ENCODE measurements around the gene FBXO33.

DNA sequence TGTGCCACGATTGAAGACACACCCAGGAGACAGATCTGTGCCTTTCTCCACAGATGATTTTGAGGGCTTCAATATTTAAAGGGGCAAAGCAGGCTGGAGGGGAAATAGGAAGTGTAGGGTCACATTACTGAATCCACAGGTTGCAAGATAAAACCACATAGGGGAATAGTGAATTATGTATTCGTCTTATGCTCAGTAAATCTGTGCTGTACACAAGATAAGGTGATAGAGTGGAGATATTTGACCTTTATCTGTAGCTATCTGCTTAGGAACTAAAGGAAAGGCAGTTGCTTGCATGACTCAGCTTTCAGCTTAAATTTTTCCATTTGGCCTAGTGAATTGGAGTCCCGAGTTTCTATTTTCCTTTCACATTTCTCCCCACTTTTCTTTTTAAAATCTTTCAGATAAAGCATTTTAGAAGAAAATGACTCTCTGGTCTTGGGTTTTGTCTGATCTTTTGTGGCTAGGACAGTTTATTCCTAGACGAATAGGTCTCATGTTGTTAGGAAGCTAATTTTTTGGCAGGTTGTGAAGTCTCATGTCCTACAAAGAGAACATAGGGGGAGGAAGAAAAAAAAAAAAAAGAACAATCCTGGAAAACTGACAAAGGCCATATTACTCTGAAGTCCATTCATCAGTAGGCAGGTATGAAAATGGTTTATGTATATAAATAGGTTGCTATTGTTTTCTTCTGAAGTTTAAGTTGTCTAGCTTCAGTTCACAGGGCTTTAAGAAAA is 55.4 kb downstream of the FBXO33 start:
- TF ChIP-seq, protein P1, sequence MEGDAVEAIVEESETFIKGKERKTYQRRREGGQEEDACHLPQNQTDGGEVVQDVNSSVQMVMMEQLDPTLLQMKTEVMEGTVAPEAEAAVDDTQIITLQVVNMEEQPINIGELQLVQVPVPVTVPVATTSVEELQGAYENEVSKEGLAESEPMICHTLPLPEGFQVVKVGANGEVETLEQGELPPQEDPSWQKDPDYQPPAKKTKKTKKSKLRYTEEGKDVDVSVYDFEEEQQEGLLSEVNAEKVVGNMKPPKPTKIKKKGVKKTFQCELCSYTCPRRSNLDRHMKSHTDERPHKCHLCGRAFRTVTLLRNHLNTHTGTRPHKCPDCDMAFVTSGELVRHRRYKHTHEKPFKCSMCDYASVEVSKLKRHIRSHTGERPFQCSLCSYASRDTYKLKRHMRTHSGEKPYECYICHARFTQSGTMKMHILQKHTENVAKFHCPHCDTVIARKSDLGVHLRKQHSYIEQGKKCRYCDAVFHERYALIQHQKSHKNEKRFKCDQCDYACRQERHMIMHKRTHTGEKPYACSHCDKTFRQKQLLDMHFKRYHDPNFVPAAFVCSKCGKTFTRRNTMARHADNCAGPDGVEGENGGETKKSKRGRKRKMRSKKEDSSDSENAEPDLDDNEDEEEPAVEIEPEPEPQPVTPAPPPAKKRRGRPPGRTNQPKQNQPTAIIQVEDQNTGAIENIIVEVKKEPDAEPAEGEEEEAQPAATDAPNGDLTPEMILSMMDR (conservative IDR thresholded peaks at IDR 0.05; ENCODE audit: low read length), result no peak
- no peak for TF ChIP-seq EZH2phosphoT487 (IDR thresholded peaks at IDR 0.05; ENCODE audit: borderline replicate concordance)

Measured in Loucy (cell line).